ENCODE data around the gene CKAP2L.
A peak's percentile ranks its signal among the peaks of the same experiment; 100 is the strongest.

The CKAP2L gene, protein sequence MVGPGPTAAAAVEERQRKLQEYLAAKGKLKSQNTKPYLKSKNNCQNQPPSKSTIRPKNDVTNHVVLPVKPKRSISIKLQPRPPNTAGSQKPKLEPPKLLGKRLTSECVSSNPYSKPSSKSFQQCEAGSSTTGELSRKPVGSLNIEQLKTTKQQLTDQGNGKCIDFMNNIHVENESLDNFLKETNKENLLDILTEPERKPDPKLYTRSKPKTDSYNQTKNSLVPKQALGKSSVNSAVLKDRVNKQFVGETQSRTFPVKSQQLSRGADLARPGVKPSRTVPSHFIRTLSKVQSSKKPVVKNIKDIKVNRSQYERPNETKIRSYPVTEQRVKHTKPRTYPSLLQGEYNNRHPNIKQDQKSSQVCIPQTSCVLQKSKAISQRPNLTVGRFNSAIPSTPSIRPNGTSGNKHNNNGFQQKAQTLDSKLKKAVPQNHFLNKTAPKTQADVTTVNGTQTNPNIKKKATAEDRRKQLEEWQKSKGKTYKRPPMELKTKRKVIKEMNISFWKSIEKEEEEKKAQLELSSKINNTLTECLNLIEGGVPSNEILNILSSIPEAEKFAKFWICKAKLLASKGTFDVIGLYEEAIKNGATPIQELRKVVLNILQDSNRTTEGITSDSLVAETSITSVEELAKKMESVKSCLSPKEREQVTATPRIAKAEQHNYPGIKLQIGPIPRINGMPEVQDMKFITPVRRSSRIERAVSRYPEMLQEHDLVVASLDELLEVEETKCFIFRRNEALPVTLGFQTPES

DNA sequence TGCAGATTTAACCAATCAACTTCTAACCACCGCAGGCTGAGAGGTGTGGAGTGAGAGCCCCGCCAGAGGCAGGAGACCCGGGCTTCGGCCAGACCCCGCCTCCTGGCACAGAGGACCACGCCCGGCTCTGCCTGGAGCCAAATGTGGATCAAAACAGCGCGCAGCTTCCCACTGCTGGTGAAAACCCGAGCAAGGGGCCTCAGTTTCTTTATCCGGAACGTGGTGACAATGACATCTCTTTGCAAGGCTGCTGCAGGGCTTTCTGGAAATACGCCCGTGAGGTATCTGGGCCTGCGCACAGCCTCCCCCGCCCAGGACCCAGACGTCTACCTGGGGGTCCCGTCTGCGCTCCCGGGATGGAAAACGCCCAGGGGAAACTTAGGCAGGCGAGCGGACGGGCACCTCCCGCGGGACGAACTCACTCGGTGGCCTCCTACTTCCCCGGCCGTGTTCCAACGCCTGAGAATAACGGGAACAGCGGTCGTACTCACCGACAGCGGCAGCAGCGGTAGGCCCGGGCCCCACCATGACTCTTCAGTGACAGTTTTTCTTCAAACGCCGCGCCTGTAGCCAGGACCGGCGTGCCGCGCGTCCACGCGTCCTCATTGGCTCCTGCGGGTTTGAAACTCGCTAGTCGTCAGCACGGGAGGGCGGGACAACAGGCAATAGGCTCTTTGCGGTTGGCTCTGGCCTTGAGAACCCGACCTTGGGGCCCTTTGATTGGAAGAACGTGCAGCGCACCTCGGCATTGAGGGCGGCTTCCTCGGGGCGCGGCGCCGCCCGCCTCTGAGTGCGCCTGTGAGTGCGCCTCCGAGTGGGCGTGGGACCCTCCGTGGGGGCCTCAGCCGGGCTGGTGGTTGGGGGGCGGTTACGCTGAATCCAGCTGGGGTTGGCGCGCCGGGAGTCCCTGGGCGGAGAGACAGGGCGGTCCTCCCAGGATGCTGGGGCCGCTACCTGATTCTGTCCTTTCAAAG is at the start of gene CKAP2L:
TSS of gene CKAP2L (minus strand) at position 539 of the 974 bp plus-strand sequence. CDS start at position 528, 11 bp downstream.
- peak; percentile 96 for DNase-seq (ENCODE audit: low spot score)

DNA sequence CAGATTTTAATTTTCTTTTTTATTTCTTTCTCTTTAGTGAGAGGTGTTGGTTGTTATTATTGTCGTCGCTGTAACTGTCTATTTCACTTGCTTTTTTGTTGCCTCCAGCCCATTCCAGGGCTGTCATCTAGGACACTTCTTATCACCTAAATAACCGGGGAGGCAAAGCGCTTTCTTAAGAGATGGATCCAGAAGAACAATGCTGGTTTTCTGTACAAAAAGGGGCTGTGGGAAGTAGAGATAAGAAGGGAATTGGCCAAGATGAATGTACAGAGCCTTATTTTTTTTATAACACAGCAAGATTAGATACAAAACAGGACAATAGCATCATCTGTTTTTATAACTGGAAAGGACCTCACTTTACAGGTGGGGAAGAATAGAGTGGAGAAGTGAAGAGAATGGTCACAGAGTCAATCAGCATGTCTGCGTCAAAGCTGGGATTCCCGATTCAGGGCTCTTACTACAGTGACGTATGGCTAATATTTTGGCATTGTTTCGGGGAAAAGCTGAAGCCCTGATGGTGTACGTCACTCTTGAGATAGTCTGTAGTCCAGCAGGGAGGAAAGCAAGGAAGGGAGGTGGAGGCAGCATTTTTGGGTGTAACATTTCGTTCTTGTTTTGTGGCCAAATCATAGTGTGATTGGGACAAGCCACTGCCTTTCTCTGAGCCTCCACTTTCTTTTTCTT is 49.0 kb upstream of the CKAP2L start:
- DNase-seq (ENCODE audit: low spot score): no peak

DNA sequence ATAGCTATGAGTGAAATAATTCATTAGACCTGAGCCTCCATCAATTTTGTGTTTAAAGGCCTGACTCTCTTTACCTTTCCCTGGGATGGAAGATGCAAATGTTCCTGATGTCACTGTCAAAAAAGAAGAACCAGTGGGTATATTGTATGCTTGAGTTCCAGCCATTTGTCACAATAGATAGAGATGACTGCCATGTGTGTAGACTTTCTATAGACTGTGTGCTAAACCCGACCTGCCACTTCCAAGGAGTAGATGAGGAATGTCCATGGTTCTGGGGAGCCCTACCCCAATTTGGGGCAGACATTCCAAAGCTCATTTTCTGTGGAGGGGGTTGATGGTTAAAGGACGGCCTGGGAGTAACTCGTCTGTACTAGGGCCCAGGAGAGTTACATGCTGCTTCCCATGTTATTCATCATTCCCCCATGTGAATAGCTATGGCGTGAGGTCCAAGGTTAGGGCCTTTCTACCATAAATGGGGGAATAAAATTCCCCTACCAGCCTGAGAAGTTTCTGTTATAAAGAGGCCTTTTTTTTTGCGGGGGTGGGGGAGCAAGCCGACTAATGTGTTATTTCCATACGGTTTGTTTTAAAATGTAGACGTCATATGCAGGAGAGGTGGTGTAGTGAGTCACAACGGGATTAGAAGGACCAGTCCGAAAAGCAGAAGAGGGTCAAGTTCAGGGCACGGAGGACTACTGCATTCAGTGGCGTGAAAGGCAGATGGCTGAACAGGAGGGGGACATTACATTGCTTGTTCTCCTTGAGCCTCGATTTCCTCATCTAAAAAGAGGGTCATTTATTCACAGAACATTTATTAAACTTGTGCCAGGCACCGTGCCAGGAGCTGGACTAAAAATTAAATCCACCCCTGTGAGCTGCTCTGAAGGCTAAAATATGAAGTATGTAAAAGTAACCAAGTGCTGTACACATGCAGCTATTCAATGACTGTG is 48.2 kb upstream of the CKAP2L start:
- DNase-seq (ENCODE audit: low spot score): no peak

DNA sequence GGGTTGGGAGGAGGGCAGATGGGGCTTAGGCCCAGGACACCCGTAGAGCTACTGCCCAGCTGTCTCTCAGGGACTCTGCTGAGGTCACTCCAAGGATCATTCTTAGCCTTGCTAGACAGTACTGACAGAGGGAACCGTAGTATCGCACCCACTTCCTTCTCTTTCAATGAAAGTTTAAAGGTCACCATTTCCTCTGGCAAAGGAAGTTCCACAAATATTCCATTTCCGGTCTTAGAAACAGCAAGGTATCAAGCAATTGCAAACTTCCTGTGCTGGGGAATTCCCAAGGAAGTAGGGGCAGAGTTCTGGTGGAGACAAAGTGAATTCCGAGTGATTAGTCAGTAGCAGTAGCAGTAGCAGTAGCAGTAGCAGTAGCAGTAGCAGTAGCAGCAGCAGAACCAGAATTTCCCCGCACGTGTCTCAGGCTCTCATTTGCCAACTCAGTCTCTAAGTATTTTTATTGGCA is 47.5 kb upstream of the CKAP2L start:
- DNase-seq (ENCODE audit: low spot score): no peak

DNA sequence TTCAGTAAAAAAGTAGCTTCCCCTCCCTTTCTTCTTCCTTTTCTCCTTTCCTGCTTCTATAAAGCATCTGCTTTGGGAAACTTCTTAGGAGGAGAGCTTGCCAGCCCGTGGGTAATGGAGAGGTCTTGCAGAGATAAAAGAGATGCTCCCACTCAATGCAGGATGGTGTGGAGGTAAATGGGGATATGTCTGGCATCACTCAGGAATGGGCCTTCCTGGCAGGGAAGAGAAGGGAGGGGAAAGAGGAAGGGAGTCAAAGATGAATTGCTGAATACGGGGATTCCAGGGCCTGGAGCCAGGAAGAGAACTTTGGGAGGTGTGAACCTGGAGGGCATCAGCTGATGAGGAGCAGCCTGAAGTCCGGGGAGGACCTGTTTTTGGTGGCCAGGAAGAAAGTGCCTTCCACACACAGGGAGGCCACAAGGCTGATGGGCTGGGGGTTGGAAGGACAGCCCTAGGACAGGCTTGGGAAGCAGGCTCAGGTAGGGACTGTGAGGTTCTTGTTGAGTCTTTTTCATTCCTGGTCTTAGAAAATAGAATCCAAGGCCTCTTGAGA is 46.9 kb upstream of the CKAP2L start:
- no peak for DNase-seq (ENCODE audit: low spot score)

DNA sequence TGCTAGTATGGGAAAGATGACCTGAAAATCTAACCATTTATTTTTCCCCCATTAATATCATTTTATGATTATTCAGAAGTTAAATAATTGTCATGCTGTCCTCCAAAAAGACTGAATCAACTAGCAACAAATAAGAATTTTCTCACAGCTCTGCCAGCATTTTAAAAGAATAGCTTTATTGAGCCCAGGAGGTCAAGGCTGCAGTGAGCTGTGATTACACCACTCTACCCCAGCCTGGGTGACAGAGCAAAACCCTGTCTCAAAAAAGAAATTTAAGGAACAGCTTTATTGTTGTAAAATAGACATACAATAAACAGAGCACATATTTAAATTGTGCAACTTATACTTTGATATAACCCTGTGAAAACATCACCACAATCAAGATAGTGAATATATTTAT is 44.7 kb upstream of the CKAP2L start:
- DNase-seq (ENCODE audit: low spot score): no peak

DNA sequence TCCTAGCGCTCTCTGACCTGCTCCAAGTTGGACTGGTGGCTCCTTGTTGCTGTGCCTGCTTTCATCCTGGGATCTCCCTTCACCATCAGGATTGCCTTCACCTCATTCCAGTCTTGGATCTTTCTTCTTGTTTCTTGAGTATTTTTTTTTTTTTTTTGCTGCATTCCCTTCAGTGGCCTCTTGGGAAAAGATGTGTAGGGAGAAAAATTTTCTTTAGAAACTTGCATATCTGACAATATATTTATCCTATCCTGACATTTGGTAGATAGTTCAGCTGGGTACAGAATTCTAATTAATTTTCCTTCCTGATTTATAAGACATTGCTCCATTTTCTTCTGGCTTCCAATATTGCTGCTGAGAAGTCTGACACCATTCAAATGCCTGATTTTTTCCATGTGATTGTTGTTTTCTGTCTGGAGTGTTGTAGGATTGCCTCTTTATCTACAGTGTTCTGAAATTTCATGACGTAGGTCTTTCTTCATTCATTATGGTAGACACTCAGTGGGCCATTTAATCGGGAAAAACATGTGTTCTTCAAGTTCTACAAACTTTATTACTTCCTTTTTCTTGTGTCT is 42.9 kb upstream of the CKAP2L start:
- no peak for DNase-seq (ENCODE audit: low spot score)

DNA sequence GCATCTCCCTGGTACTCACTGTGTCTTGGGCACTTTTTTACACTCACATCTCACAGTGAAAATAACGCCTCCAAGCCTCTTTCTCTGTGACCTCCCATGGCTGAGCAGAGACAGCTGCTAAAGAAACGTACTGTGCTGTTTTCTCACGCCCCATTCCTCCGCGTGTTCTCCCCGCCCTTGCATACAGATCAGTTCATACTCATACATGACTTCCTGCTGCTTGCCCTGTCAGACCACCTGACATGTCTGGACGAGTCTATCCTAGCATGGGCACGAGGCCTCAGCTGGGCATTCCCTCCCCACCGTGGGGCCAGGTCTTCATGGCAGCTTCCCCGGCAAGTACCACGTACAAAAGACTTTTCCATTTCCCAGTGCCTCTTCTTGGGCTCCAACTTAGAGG is 41.1 kb upstream of the CKAP2L start:
- no peak for DNase-seq (ENCODE audit: low spot score)

DNA sequence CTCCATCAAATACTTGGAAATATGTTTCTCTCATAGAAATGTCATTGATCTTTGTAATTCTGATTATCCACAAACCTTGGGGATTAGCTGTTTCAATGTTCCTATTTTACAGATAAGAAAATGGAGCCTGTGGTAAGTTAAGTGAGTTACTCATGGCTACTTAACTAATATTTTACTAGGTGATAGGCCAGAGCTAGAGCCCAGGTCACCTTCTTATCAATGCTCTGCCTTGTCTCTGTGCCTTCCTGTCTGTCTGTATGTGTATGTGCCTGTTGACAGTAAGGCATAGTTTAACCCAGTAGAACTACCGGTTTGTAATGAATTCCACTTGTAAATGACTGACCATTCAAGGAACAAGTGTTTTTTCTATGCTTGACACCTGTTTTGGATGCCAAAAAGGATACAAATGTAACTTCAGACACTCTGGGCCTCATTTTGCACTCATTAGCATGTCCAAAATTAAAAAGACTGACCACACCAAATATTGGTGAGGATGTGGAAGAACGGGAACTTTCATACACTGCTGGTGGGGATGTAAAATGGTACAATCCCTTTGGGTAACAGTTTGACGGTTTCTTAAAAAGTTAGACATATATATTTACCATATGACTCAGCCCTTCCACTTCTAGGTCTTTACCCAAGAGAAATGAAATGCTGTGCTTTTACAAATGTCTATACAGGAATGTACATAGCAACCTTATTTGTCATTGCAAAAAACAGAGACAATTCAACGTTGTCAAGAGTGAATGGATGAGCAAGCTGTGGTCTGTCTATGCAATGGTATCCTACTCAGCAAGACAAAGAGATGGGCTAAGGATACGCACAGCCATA is 39.5 kb upstream of the CKAP2L start:
- DNase-seq (ENCODE audit: low spot score): no peak

DNA sequence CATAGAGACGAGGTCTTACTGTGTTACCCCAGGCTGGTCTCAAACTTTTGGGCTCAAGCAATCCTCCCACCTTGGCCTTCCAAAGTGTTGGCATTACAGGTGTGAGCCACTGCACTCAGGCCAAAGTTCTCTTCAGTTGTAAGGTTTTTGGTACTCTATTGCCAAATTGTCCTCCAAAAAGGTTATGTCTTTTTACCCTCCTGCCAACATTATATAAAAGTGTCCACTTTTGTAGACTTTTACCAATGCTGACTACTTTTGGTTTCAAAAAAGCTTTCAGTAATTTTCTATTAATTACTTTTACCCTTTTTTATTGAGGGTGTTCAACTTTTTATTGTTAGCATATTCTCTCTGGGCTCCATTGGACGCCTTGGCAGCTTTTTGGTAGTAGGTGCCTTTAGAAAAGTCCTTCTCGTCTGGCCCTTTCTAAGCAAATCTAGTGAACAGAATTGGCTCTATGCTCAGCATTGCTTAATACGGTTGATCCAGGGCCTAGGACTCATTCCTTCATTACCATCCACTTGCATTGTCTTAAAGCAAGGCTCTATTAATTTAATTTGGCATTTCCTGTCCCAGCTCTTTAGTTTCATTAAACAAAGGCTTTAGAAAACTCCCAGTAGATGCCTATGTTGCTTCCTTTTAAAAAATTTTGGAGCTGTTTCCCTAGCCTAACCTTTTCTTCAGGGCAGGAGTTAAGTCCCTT is 36.6 kb upstream of the CKAP2L start:
- no peak for DNase-seq (ENCODE audit: low spot score)

DNA sequence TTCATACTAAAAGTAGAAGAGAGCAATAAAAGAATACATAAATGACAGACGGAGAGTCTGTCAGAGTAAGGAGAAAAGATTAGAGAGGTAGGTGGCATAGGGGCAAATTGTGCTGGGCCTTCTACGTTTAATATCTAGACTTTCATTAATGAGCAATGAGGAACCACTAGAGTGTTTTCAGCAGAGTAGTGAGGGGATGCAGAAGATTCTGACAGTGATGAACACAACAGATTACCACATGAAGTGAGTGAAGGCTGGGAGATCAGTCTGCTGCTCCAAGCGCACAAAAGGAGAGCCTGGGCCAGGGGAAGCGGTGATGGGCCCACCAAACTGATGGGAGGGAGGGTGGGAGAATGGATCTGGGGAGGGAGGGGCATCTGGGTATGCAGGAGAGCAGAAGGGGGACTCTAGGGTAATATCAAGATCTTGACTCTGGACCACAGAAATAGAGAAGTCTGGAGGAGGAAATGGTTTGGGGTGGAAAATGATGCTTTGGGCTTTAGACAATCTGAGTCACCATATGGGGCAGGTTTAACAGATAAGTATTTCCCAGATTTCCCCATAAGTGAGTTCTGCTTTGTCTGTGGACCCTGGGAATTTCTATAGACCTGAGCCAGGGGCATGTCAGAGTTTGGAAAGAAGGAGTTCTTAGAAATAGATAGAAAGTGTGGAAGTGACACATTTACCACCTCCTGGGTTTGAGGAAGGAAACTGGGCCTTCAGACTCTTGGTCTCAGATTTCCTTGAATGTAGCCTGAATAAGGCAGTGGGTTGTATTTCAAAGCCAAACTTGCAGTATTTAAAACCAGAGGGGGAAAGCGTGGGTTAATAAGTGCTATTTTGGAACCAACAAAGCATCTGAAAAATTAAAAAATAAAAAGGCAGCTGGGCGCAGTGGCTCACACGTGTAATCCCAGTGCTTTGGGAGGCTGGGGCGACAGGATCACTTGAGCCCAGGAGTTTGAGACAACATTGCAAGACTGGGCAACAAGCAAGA is 34.9 kb upstream of the CKAP2L start:
- DNase-seq (ENCODE audit: low spot score): no peak

DNA sequence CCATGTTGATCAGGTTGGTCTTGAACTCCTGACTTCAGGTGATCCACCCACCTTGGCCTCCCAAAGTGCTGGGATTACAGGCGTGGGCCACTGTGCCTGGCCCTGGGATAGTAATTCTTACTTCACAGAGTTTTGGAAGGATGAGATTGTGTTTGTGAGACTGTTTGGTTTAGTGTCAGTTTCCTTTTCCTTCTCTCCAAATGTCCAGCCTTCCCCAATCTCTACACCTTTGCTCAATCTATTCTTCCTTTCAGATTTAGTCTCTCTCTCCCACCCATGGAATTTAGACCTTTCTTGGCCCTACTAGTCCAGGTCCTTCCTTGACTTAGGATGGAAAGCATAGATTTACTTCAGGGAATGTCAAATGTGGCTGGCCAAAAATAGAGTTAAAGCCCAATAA is 32.1 kb upstream of the CKAP2L start:
- no peak for DNase-seq (ENCODE audit: low spot score)

DNA sequence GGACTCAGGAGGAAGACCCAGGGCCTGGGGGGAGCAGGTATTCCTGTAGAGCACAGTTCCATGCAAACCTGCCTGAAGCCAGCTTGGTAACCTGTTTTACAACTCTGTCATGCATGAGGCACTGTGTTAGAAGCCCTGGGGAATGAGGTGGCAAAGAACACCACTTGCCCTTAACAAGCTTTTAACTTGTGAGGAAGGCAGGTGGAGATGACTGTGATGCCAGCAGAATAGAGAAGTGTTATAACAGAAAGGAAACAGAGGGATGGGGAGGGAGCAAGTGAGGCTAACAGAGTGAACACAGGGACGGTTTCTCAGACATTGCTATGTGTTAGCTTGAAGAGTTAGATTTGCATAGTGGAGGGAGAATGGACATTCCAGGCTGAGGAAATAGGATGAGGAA is 31.4 kb upstream of the CKAP2L start:
- DNase-seq (ENCODE audit: low spot score): no peak

DNA sequence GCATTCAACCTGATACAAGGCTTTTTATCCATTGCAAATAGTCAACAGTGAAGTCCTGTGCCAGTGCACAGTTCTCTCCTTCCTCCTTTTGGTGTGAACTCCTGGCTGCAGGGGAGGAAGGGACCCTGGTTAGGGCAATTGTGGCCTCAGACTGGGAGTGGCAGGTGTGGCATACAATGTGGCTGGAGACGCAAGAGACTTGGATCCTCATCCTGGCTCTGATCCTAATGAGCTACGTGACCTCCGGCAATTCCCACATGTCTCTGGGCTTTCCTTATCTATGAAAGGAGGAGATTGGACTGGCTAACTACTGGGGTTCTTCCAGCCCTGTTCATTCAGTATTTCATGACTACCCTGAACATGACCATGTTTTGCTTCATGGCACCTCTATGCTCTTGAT is 30.4 kb upstream of the CKAP2L start:
- no peak for DNase-seq (ENCODE audit: low spot score)

DNA sequence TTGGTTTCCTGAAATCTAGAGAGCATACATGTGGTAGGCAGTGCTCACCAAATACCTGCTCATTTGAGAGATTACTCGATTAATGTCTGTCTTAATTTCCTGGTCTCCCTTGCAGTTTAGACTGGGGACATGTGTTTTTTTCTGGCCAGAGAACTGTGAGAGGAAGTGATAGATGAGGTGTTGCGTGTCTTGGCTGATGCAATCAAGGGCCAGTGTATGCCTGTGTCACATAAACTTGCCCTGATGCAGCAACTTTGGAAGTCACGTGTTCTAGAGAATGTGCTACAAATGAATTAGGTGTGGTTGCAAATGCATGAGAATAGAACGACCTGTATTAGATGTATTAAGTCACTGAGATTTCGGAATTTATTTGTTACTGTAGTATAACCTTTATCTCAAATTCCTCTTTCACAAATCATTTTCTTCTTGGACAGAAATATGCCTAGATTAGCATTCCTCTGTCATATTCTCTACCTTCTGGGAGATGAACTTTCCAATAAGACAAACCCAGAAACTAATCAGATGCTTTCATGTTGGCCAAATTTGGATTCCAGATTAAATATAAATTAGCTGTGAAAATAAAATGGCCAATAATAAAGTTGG is 29.8 kb upstream of the CKAP2L start:
- DNase-seq (ENCODE audit: low spot score): no peak

DNA sequence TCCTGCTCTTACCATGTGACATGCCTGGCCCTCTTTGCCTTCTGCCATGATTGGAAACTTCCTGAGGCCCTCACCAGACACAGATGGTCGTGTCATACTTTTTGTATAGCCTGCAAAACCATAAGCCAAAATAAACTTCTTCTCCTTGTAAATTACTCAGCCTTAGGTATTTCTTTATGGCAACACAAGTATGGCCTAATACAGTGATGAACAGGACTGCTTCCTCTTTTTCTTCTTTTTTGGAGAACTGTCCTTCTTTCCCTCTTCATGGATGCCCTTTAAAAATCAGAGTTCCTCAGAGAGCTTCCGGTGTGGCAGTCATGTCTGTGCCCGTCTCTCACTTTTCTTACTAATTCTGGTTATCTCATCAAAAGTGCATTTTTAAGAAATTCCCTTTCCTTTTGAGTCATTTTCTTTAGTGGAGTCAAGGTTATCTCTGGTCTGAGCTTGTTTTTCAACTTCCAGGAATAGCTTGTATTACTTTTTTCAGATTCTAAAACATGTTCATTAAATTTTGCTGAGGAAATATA is 29.1 kb upstream of the CKAP2L start:
- DNase-seq (ENCODE audit: low spot score): no peak

All from putamen (tissue), 1 donor.